ENCODE data around the gene MANEAL. TPM values are rescaled to one million over a fixed set of nuclear protein-coding genes. Genes with fewer than 3 reads are reported as not detected.

MANEAL gene
- total RNA-seq, 1 donor from 2014 or later: 11.6 TPM

GRCh38 chr1:37762516-37762915, 31.1 kb upstream of the MANEAL start:
- no peak for DNase-seq (ENCODE audit: extremely low spot score, unreplicated experiment)
- Mint-ChIP-seq H3K9me3 (no peaks in the 10 kb centered on the region), H3K4me1 (ENCODE audit: unreplicated experiment) (no peaks in the 10 kb centered on the region), H3K4me3 (no peak overlapping the region), H3K27ac (no peak overlapping the region), H3K27me3 (peaks cover 58% of the 10 kb centered on the region), H3K36me3 (no peaks in the 10 kb centered on the region)
- no peak for TF ChIP-seq CTCF (conservative IDR thresholded peaks at IDR 0.05)

GRCh38 chr1:37763791-37764413, 29.7 kb upstream of the MANEAL start:
- no peak for DNase-seq (ENCODE audit: extremely low spot score, unreplicated experiment)
- Mint-ChIP-seq H3K4me3 (no peak overlapping the region), H3K9me3 (no peaks in the 10 kb centered on the region), H3K27me3 (peaks cover 72% of the 10 kb centered on the region), H3K27ac (no peak overlapping the region), H3K4me1 (ENCODE audit: unreplicated experiment) (no peaks in the 10 kb centered on the region), H3K36me3 (no peaks in the 10 kb centered on the region)
- TF ChIP-seq CTCF (conservative IDR thresholded peaks at IDR 0.05): no peak

GRCh38 chr1:37764414-37764825, 29.2 kb upstream of the MANEAL start:
- H3K4me3 Mint-ChIP-seq: no peak overlapping the region
- H3K36me3 Mint-ChIP-seq: no peaks in the 10 kb centered on the region
- H3K4me1 Mint-ChIP-seq (ENCODE audit: unreplicated experiment): no peaks in the 10 kb centered on the region
- H3K9me3 Mint-ChIP-seq: no peaks in the 10 kb centered on the region
- TF ChIP-seq CTCF (conservative IDR thresholded peaks at IDR 0.05): no peak
- DNase-seq (ENCODE audit: extremely low spot score, unreplicated experiment): peak; percentile 85
- peaks cover 77% of the 10 kb centered on the region for H3K27me3 Mint-ChIP-seq
- no peak overlapping the region for H3K27ac Mint-ChIP-seq

- H3K36me3 Mint-ChIP-seq: no peaks in the 10 kb centered on the region
- H3K27ac Mint-ChIP-seq: no peak within 1 kb of the TSS
- no peak for TF ChIP-seq CTCF (conservative IDR thresholded peaks at IDR 0.05)
- no peak within 1 kb of the TSS for H3K4me3 Mint-ChIP-seq
- DNase-seq (ENCODE audit: extremely low spot score, unreplicated experiment): no peak
- no peaks in the 10 kb centered on the region for H3K9me3 Mint-ChIP-seq
- peaks cover 80% of the 10 kb centered on the region for H3K27me3 Mint-ChIP-seq
- H3K4me1 Mint-ChIP-seq (ENCODE audit: unreplicated experiment): no peaks in the 10 kb centered on the region
Observed at GRCh38 chr1:37764888-37765441, 28.7 kb upstream of the MANEAL start, which contains the start of gene EPHA10. Gene EPHA10, minus strand, starts transcription at chr1:37765120. Its CDS starts 54 bp downstream, at chr1:37765066.

GRCh38 chr1:37765916-37766664, 27.6 kb upstream of the MANEAL start:
- Mint-ChIP-seq H3K27ac (no peak overlapping the region), H3K27me3 (peaks cover 91% of the 10 kb centered on the region), H3K9me3 (no peaks in the 10 kb centered on the region), H3K4me3 (no peak overlapping the region), H3K36me3 (no peaks in the 10 kb centered on the region), H3K4me1 (ENCODE audit: unreplicated experiment) (no peaks in the 10 kb centered on the region)
- TF ChIP-seq CTCF (conservative IDR thresholded peaks at IDR 0.05): no peak
- no peak for DNase-seq (ENCODE audit: extremely low spot score, unreplicated experiment)
